ENCODE data around the gene ZNF248.
"Not testable (repeated sequence)": the region's sequence is repeated elsewhere in the genome, so short reads cannot be mapped to it uniquely, and the experiment has no call there.

The ZNF248 gene

GRCh38 chr10:37739181-37739580, 118.2 kb downstream of the ZNF248 start:
- H3K4me3 ChIP-seq (ENCODE audit: control insufficient read depth, low read depth, low read length): no peak overlapping the region
- no peak for DNase-seq (ENCODE audit: low read depth)
- TF ChIP-seq CTCF (conservative IDR thresholded peaks at IDR 0.05; ENCODE audit: control insufficient read depth, insufficient read depth, low read depth, low read length): no peak

- H3K4me3 ChIP-seq (ENCODE audit: control insufficient read depth, low read depth, low read length); DNase-seq (ENCODE audit: low read depth): not testable (repeated sequence)
Observed at GRCh38 chr10:37738241-37738640, 119.2 kb downstream of the ZNF248 start.

- no peak for TF ChIP-seq CTCF (conservative IDR thresholded peaks at IDR 0.05; ENCODE audit: control insufficient read depth, insufficient read depth, low read depth, low read length)
- no peak overlapping the region for H3K4me3 ChIP-seq (ENCODE audit: control insufficient read depth, low read depth, low read length)
- no peak for DNase-seq (ENCODE audit: low read depth)
Observed at GRCh38 chr10:37737336-37737735, 120.1 kb downstream of the ZNF248 start.

DNA sequence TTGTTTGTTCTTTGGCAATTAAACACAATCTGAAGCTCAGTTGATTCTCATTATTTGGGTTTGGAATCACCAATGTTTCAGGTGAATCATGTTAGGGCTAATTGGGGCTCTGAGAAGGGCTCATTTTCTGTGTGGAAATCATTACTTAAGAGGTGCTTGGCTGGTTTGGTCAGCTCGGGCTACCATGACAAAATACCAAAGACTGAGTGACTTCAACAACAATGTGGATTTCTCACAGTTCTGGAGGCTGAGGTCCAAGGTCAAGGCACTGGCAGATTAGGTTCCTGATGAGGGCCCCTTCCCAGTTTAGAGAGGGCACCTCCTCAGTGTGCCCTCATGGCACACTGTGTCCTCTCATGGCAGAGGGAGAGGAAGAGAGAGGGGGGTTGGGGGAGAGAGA, 121.3 kb downstream of the ZNF248 start:
- no peak overlapping the region for H3K4me3 ChIP-seq (ENCODE audit: control insufficient read depth, low read depth, low read length)
- no peak for DNase-seq (ENCODE audit: low read depth)
- no peak for TF ChIP-seq CTCF (conservative IDR thresholded peaks at IDR 0.05; ENCODE audit: control insufficient read depth, insufficient read depth, low read depth, low read length)

DNA sequence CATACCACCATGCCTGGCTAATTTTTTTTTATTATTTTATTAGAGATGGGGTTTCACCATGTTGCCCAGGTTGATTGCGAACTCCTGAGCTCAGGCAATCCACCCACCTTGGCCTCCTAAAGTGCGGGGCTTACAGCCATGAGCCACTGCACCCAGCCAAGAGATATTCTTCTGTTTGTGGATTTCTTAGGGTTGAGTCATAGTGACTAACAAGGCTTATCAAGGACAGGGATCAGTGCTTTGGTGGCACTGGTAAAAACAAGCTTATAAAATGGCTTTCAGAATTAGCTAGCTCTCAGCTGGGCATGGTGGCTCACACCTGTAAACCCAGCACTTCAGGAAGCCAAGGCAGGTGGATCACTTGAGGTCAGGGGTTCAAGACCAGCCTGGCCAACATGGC, 122.4 kb downstream of the ZNF248 start:
- no peak for DNase-seq (ENCODE audit: low read depth)
- no peak overlapping the region for H3K4me3 ChIP-seq (ENCODE audit: control insufficient read depth, low read depth, low read length)
- TF ChIP-seq CTCF (conservative IDR thresholded peaks at IDR 0.05; ENCODE audit: control insufficient read depth, insufficient read depth, low read depth, low read length): no peak

Measured in fibroblast of mammary gland (primary cell).